ELR (cell line): ENCODE results near the gene SORCS2.

ENCODE experiments used
- DNase-seq: peaks from one replicate; pipeline ENCODE4 v3.0.0-alpha.2; 2015; ENCODE audit warnings: low read depth

SORCS2 gene

GRCh38 chr4:7428261-7429068 is 236.1 kb downstream of the SORCS2 start:
- no peak for DNase-seq

- DNase-seq = no peak
Observed at GRCh38 chr4:7429069-7429416, 236.7 kb downstream of the SORCS2 start.

- no peak for DNase-seq
Observed at GRCh38 chr4:7429601-7430078, 237.3 kb downstream of the SORCS2 start.

- no peak for DNase-seq
Observed at GRCh38 chr4:7430368-7430964, 238.1 kb downstream of the SORCS2 start.

- DNase-seq = no peak
Observed at GRCh38 chr4:7430965-7431695, 238.8 kb downstream of the SORCS2 start.

GRCh38 chr4:7431696-7432530 is 239.6 kb downstream of the SORCS2 start:
- DNase-seq = no peak

GRCh38 chr4:7432531-7433375 is 240.4 kb downstream of the SORCS2 start:
- no peak for DNase-seq

- DNase-seq = no peak
Observed at GRCh38 chr4:7433376-7434140, 241.2 kb downstream of the SORCS2 start.

- no peak for DNase-seq
Observed at GRCh38 chr4:7434141-7434765, 241.9 kb downstream of the SORCS2 start.

GRCh38 chr4:7434766-7435150 is 242.4 kb downstream of the SORCS2 start, which contains the start of gene PSAPL1:
Gene PSAPL1, minus strand, starts transcription at chr4:7434930. Its CDS starts 51 bp downstream, at chr4:7434879.
- DNase-seq = peak; percentile 68

GRCh38 chr4:7435471-7436061 is 243.2 kb downstream of the SORCS2 start:
- DNase-seq = no peak

- DNase-seq = no peak
Observed at GRCh38 chr4:7436256-7436655, 243.9 kb downstream of the SORCS2 start.

GRCh38 chr4:7439699-7440098 is 247.4 kb downstream of the SORCS2 start:
- DNase-seq = no peak

- no peak for DNase-seq
Observed at GRCh38 chr4:7441201-7441600, 248.9 kb downstream of the SORCS2 start.

GRCh38 chr4:7442574-7443162 is 250.3 kb downstream of the SORCS2 start:
- no peak for DNase-seq

- no peak for DNase-seq
Observed at GRCh38 chr4:7444314-7444713, 252.0 kb downstream of the SORCS2 start.

- no peak for DNase-seq
Observed at GRCh38 chr4:7444731-7445130, 252.4 kb downstream of the SORCS2 start.

GRCh38 chr4:7447236-7447635 is 254.9 kb downstream of the SORCS2 start:
- no peak for DNase-seq

GRCh38 chr4:7448036-7448435 is 255.7 kb downstream of the SORCS2 start:
- DNase-seq = no peak
